ENCODE data around the gene CD84. TPM values are rescaled to one million over a fixed set of nuclear protein-coding genes. Genes with fewer than 3 reads are reported as not detected.
"Not testable (repeated sequence)": the region's sequence is repeated elsewhere in the genome, so short reads cannot be mapped to it uniquely, and the experiment has no call there.

CD84 gene
- total RNA-seq, 1 donor from 2014 or later: not detected

GRCh38 chr1:160569806-160570205 lies 9.5 kb downstream of the CD84 start:
- no peak for DNase-seq (ENCODE audit: low read depth)

GRCh38 chr1:160567858-160568682 lies 11.2 kb downstream of the CD84 start:
- DNase-seq (ENCODE audit: low read depth): no peak

DNA sequence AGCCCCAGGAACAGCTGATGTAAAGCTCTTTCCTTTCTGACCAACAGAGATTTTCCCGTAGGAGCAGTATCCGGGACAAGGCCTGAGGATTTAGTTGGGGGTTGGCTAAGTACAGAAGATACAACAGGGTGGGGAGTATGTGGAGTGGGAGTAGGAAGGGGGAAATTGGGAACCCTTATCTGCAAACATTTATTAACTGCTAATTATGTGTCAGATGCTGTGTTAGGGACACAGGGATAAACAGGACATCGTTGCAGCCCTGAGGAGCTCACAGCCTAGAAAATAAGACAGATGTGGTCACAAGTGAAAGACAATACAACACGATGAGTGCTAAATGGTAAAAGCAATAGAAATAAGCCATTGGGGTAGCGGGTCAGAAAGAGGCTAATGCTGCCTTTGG lies 12.0 kb downstream of the CD84 start:
- no peak for DNase-seq (ENCODE audit: low read depth)

- DNase-seq (ENCODE audit: low read depth): no peak
Measured at GRCh38 chr1:160565564-160565963, 13.7 kb downstream of the CD84 start.

- DNase-seq (ENCODE audit: low read depth): not testable (repeated sequence)
Measured at GRCh38 chr1:160563230-160563629, 16.1 kb downstream of the CD84 start.

GRCh38 chr1:160562745-160563144 lies 16.6 kb downstream of the CD84 start:
- not testable (repeated sequence) for DNase-seq (ENCODE audit: low read depth)

- no peak for DNase-seq (ENCODE audit: low read depth)
Measured at GRCh38 chr1:160560806-160561205, 18.5 kb downstream of the CD84 start.

- no peak for DNase-seq (ENCODE audit: low read depth)
Measured at GRCh38 chr1:160560045-160560705, 19.1 kb downstream of the CD84 start.

DNA sequence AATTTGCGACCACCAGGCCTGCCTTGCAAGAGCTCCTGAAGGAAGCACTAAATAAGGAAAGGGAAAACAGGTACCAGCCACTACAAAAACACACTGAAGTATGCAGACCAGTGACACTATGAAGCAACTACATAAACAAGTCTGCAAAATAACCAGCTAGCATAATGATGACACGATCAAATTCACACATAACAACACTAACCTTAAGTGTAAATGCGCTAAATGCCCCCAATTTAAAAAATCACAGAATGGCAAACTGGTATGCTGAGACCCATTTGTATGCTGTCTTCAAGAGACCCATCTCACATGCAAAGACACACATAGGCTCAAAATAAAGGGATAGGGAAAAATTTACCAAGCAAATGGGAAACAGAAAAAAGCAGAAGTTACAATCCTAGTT lies 19.9 kb downstream of the CD84 start:
- DNase-seq (ENCODE audit: low read depth): not testable (repeated sequence)

DNA sequence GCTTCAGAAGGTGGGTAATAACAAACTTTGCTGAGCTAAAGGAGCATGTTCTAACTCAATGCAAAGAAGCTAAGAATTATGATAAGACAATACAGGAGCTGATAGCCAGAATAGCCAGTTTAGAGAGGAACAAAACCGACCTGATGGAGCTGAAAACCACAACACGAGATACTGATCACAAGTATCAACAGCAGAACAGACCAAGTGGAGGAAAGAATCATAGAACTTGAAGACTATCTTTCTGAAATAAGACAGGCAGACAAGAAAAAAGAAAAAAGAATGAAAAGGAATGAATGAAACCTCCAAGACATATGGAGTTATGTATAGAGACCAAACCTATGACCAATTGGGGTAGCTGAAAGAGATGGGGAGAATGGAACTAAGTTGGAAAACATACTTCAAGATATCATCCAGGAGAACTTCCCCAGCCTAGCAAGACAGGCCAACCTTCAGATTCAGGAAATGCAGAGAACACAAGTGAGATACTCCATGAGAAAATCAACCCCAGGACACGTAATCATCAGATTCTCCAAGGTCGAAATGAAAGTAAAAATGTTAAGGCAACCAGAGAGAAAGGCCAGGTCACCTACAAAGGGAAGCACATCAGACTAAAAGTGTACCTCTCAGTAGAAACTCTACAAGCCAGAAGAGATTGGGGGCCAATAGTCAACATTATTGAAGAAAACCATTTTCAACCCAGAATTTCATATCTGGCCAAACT lies 20.5 kb downstream of the CD84 start:
- DNase-seq (ENCODE audit: low read depth): no peak

- DNase-seq (ENCODE audit: low read depth): no peak
Measured at GRCh38 chr1:160553778-160554177, 25.5 kb downstream of the CD84 start.

- no peak for DNase-seq (ENCODE audit: low read depth)
Measured at GRCh38 chr1:160552425-160552824, 26.9 kb downstream of the CD84 start.

GRCh38 chr1:160550572-160551034 lies 28.7 kb downstream of the CD84 start:
- no peak for DNase-seq (ENCODE audit: low read depth)

DNA sequence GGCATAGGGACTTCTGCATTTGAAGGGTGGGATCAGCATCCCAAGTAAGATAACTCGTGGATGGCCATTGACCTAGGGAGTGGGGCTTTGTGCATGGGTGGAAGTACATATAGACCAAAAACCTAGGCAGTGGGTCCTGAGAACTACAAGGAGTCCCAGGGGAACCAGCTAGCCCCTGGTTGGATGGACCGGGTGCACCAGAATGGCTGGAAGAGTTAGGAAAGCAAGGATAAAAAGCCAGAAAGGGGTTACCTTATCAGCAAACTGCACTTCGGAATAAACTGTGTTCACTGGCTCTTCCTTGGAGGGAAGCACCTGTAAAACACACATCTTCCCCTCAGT lies 29.7 kb downstream of the CD84 start:
- DNase-seq (ENCODE audit: low read depth): no peak

- no peak for DNase-seq (ENCODE audit: low read depth)
Measured at GRCh38 chr1:160548960-160549664, 30.2 kb downstream of the CD84 start.

GRCh38 chr1:160548183-160548582 lies 31.1 kb downstream of the CD84 start:
- DNase-seq (ENCODE audit: low read depth): no peak

DNA sequence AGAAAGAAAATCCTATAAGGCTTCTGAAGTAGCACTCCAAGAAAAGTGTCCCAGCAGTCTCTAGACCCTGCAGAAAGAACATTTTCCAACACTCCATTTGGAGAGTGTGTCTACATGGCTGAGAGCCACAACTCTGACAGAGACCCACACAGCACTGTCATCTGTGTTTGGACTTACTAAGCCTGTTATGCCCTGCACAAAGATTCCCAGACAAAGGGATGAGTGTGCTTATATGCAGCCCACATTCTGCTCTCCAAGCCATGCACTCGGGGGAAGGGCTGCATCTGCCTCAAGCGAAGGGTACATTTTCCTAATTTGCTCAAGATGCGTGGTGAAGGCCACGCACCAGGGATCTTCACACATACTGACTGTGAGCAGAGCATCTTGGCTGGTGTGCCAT lies 31.9 kb downstream of the CD84 start:
- no peak for DNase-seq (ENCODE audit: low read depth)

DNA sequence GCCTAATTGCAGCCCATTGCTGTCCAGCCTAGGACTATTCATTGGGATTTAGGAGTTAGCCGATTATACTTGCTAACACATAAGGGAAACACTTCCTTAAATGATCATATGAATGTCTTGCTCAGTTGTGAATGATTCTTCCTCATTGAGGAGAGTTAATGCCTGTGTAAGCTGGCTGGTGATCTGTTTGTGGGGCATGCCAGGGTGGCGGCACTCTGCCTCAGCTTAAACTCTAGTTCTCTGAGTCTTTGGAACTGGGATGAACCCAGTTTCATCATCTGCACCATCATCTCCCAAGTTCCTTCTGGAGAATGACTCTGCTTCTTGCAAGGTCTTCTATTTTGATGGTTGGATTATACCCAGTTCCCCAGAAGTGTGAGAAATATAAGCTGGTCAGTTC lies 32.4 kb downstream of the CD84 start:
- no peak for DNase-seq (ENCODE audit: low read depth)

DNA sequence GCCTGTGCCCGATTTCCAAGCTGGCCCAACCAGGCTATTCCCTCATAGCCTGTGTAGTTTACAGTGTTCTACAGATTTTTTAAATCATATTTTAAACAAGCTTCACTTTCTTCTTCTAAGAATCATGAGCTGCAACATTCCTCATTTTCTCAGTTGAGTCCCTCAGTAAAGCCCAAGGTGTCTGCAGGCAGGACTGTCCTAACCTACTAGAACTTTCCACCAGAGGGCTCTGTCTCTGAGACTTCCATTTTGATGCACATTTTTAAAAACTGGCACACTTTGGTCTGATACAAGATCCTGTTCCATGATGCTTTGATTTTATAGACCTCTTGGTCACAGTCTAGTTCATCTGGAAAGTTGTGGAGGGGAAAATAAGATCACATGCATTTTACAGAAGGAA lies 34.6 kb downstream of the CD84 start:
- peak; percentile 13 for DNase-seq (ENCODE audit: low read depth)

DNA sequence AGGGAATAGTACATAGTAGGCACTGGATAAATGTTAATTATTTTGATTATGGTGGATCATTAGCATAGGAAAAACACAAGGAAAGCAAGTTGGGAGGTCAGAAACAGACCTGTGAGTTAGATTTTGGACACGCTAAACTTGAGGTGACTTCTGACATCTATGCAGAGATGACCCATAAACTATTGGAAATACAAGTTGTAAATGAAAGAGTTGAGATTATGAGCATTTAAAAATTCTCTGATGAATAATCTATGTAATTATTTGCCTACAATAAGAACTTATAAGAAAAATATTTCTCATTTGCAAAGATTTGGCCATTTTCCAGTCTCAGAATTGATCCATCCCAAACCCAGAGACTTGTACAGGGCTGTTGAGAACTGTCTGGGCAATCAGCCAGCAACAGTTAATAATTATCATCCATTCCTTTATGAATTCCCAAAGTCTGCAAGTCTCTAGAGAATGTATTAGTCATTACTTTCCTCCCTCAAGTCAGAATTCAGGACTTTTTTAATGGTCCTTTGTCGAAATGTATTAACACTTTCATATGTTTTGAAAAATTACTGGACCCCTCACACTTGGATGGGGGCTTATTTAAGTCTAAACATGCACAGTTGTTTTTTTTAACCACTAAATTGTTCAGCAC lies 36.9 kb downstream of the CD84 start:
- DNase-seq (ENCODE audit: low read depth): peak; percentile 97

DNA sequence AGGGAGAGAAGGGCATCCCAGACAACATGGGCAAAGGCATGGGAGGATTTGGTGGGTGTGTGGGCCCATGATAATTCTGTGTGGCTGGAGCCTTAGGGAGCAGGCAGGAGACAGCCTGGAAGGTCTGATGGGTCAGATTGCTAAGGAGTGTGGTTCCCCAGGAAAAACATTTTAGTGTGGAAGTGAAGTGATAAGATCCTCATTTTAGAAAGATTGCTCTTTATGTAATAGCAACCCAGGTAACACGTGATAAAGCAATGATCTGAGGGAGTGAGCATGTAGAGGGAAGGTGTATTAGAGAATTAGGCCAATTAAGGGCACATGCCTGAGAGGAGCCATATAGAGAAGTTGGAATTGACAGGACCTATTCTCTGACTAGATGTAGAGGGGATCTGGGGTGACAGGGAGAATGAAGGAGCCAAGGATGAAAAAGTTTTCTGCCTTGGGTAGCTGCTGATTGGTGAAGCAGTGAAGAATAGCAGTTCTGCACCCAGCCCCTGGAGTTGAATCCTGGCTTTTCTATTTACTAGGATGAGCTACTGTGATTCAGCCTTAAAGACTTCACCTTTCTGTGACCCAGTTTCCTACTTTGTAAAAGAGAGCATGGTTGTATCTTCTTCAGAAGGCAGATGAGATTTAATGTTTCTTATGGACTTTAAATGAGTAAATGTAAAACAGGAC lies 37.5 kb downstream of the CD84 start:
- peak; percentile 60 for DNase-seq (ENCODE audit: low read depth)

Measured in renal cortical epithelial cell (primary cell).